Measurements from ENCODE around the gene TUT4. TPM values are rescaled to one million over a fixed set of nuclear protein-coding genes. Genes with fewer than 3 reads are reported as not detected.
A peak's percentile ranks its signal among the peaks of the same experiment; 100 is the strongest.

Gene TUT4
- polyA plus RNA-seq, 2 donors, result 14.5 to 15.4 TPM

GRCh38 chr1:52426371-52426770 is 126.5 kb downstream of the TUT4 start:
- H3K4me3 ChIP-seq (ENCODE audit: low read depth in 1 of 2, low read length in 2 of 2), result no peak overlapping the region
- H3K27ac ChIP-seq (ENCODE audit: low read depth in 2 of 2, low read length in 1 of 2), result no peak overlapping the region
- H3K9me3 ChIP-seq (ENCODE audit: control insufficient read depth in 2 of 2, insufficient read depth in 1 of 2, low read depth in 1 of 2, low read length in 1 of 2), result no peaks in the 10 kb centered on the region
- H3K36me3 ChIP-seq (ENCODE audit: control insufficient read depth in 2 of 2, insufficient read depth in 2 of 2, low read length in 1 of 2), result peaks cover 3 to 7% of the 10 kb centered on the region in 2 donors
- H3K4me1 ChIP-seq (ENCODE audit: control insufficient read depth in 2 of 2, insufficient read depth in 2 of 2, low read length in 1 of 2), result no peaks in the 10 kb centered on the region
- H3K27me3 ChIP-seq (ENCODE audit: control insufficient read depth in 1 of 2, insufficient read depth in 2 of 2, low read length in 2 of 2), result no peaks in the 10 kb centered on the region
- WGBS, 2 donors, result 68 to 74% methylated on average over 3 of the region's 3 CpGs

- Histone ChIP-seq H3K4me1 (ENCODE audit: control insufficient read depth in 2 of 2, insufficient read depth in 2 of 2, low read length in 1 of 2) (no peaks in the 10 kb centered on the region), H3K4me3 (ENCODE audit: low read depth in 1 of 2, low read length in 2 of 2) (no peak overlapping the region), H3K36me3 (ENCODE audit: control insufficient read depth in 2 of 2, insufficient read depth in 2 of 2, low read length in 1 of 2) (peaks cover 0 to 2% of the 10 kb centered on the region in 2 donors), H3K9me3 (ENCODE audit: control insufficient read depth in 2 of 2, insufficient read depth in 1 of 2, low read depth in 1 of 2, low read length in 1 of 2) (no peaks in the 10 kb centered on the region), H3K27ac (ENCODE audit: low read depth in 2 of 2, low read length in 1 of 2) (no peak overlapping the region), H3K27me3 (ENCODE audit: control insufficient read depth in 1 of 2, insufficient read depth in 2 of 2, low read length in 2 of 2) (no peaks in the 10 kb centered on the region)
- 92 to 95% methylated on average over 1 of the region's 1 CpG for WGBS, 2 donors
Observed at GRCh38 chr1:52424813-52425212, 128.1 kb downstream of the TUT4 start.

- Histone ChIP-seq H3K36me3 (ENCODE audit: control insufficient read depth in 2 of 2, insufficient read depth in 2 of 2, low read length in 1 of 2) (peaks cover 0 to 2% of the 10 kb centered on the region in 2 donors), H3K4me3 (ENCODE audit: low read depth in 1 of 2, low read length in 2 of 2) (no peak overlapping the region), H3K4me1 (ENCODE audit: control insufficient read depth in 2 of 2, insufficient read depth in 2 of 2, low read length in 1 of 2) (no peaks in the 10 kb centered on the region), H3K27ac (ENCODE audit: low read depth in 2 of 2, low read length in 1 of 2) (no peak overlapping the region), H3K27me3 (ENCODE audit: control insufficient read depth in 1 of 2, insufficient read depth in 2 of 2, low read length in 2 of 2) (no peaks in the 10 kb centered on the region), H3K9me3 (ENCODE audit: control insufficient read depth in 2 of 2, insufficient read depth in 1 of 2, low read depth in 1 of 2, low read length in 1 of 2) (no peaks in the 10 kb centered on the region)
Observed at GRCh38 chr1:52424231-52424636, 128.7 kb downstream of the TUT4 start.

- Histone ChIP-seq H3K4me1 (ENCODE audit: control insufficient read depth in 2 of 2, insufficient read depth in 2 of 2, low read length in 1 of 2) (no peaks in the 10 kb centered on the region), H3K27me3 (ENCODE audit: control insufficient read depth in 1 of 2, insufficient read depth in 2 of 2, low read length in 2 of 2) (no peaks in the 10 kb centered on the region), H3K9me3 (ENCODE audit: control insufficient read depth in 2 of 2, insufficient read depth in 1 of 2, low read depth in 1 of 2, low read length in 1 of 2) (no peaks in the 10 kb centered on the region), H3K27ac (ENCODE audit: low read depth in 2 of 2, low read length in 1 of 2) (no peak overlapping the region), H3K4me3 (ENCODE audit: low read depth in 1 of 2, low read length in 2 of 2) (no peak overlapping the region), H3K36me3 (ENCODE audit: control insufficient read depth in 2 of 2, insufficient read depth in 2 of 2, low read length in 1 of 2) (peaks cover 0 to 2% of the 10 kb centered on the region in 2 donors)
- WGBS, 2 donors, result 65% methylated on average over 9 of the region's 9 CpGs
Observed at GRCh38 chr1:52423771-52424170, 129.1 kb downstream of the TUT4 start.

- H3K4me3 ChIP-seq (ENCODE audit: low read depth in 1 of 2, low read length in 2 of 2), result no peak overlapping the region
- peaks cover 0 to 2% of the 10 kb centered on the region in 2 donors for H3K36me3 ChIP-seq (ENCODE audit: control insufficient read depth in 2 of 2, insufficient read depth in 2 of 2, low read length in 1 of 2)
- no peaks in the 10 kb centered on the region for H3K27me3 ChIP-seq (ENCODE audit: control insufficient read depth in 1 of 2, insufficient read depth in 2 of 2, low read length in 2 of 2)
- H3K9me3 ChIP-seq (ENCODE audit: control insufficient read depth in 2 of 2, insufficient read depth in 1 of 2, low read depth in 1 of 2, low read length in 1 of 2), result no peaks in the 10 kb centered on the region
- no peaks in the 10 kb centered on the region for H3K4me1 ChIP-seq (ENCODE audit: control insufficient read depth in 2 of 2, insufficient read depth in 2 of 2, low read length in 1 of 2)
- H3K27ac ChIP-seq (ENCODE audit: low read depth in 2 of 2, low read length in 1 of 2), result no peak overlapping the region
- WGBS, 2 donors, result 96% methylated on average over 2 of the region's 2 CpGs
Observed at GRCh38 chr1:52423055-52423454, 129.8 kb downstream of the TUT4 start.

GRCh38 chr1:52420713-52421112 is 132.2 kb downstream of the TUT4 start:
- Histone ChIP-seq H3K4me1 (ENCODE audit: control insufficient read depth in 2 of 2, insufficient read depth in 2 of 2, low read length in 1 of 2) (no peaks in the 10 kb centered on the region), H3K27ac (ENCODE audit: low read depth in 2 of 2, low read length in 1 of 2) (no peak overlapping the region), H3K9me3 (ENCODE audit: control insufficient read depth in 2 of 2, insufficient read depth in 1 of 2, low read depth in 1 of 2, low read length in 1 of 2) (no peaks in the 10 kb centered on the region), H3K27me3 (ENCODE audit: control insufficient read depth in 1 of 2, insufficient read depth in 2 of 2, low read length in 2 of 2) (no peaks in the 10 kb centered on the region), H3K36me3 (ENCODE audit: control insufficient read depth in 2 of 2, insufficient read depth in 2 of 2, low read length in 1 of 2) (peaks cover 0 to 5% of the 10 kb centered on the region in 2 donors), H3K4me3 (ENCODE audit: low read depth in 1 of 2, low read length in 2 of 2) (no peak overlapping the region)
- 86 to 94% methylated on average over 1 of the region's 1 CpG for WGBS, 2 donors

- H3K4me1 ChIP-seq (ENCODE audit: control insufficient read depth in 2 of 2, insufficient read depth in 2 of 2, low read length in 1 of 2), result no peaks in the 10 kb centered on the region
- H3K9me3 ChIP-seq (ENCODE audit: control insufficient read depth in 2 of 2, insufficient read depth in 1 of 2, low read depth in 1 of 2, low read length in 1 of 2), result no peaks in the 10 kb centered on the region
- 85 to 93% methylated on average over 2 of the region's 2 CpGs for WGBS, 2 donors
- no peak overlapping the region for H3K4me3 ChIP-seq (ENCODE audit: low read depth in 1 of 2, low read length in 2 of 2)
- H3K36me3 ChIP-seq (ENCODE audit: control insufficient read depth in 2 of 2, insufficient read depth in 2 of 2, low read length in 1 of 2), result peaks cover 18 to 23% of the 10 kb centered on the region in 2 donors
- no peaks in the 10 kb centered on the region for H3K27me3 ChIP-seq (ENCODE audit: control insufficient read depth in 1 of 2, insufficient read depth in 2 of 2, low read length in 2 of 2)
- H3K27ac ChIP-seq (ENCODE audit: low read depth in 2 of 2, low read length in 1 of 2), result no peak overlapping the region
Observed at GRCh38 chr1:52416811-52417210, 136.1 kb downstream of the TUT4 start.

GRCh38 chr1:52414942-52415341 is 137.9 kb downstream of the TUT4 start:
- Histone ChIP-seq H3K4me1 (ENCODE audit: control insufficient read depth in 2 of 2, insufficient read depth in 2 of 2, low read length in 1 of 2) (no peaks in the 10 kb centered on the region), H3K9me3 (ENCODE audit: control insufficient read depth in 2 of 2, insufficient read depth in 1 of 2, low read depth in 1 of 2, low read length in 1 of 2) (no peaks in the 10 kb centered on the region)

GRCh38 chr1:52413410-52413989 is 139.4 kb downstream of the TUT4 start:
- Histone ChIP-seq H3K36me3 (ENCODE audit: control insufficient read depth in 2 of 2, insufficient read depth in 2 of 2, low read length in 1 of 2) (peaks cover 23 to 27% of the 10 kb centered on the region in 2 donors), H3K27me3 (ENCODE audit: control insufficient read depth in 1 of 2, insufficient read depth in 2 of 2, low read length in 2 of 2) (no peaks in the 10 kb centered on the region), H3K4me1 (ENCODE audit: control insufficient read depth in 2 of 2, insufficient read depth in 2 of 2, low read length in 1 of 2) (no peaks in the 10 kb centered on the region), H3K4me3 (ENCODE audit: low read depth in 1 of 2, low read length in 2 of 2) (no peak overlapping the region), H3K27ac (ENCODE audit: low read depth in 2 of 2, low read length in 1 of 2) (no peak overlapping the region), H3K9me3 (ENCODE audit: control insufficient read depth in 2 of 2, insufficient read depth in 1 of 2, low read depth in 1 of 2, low read length in 1 of 2) (no peaks in the 10 kb centered on the region)
- 88 to 91% methylated on average over 10 of the region's 10 CpGs for WGBS, 2 donors

More at GRCh38 chr1:52414942-52415341, 137.9 kb downstream of the TUT4 start:
- H3K4me3 ChIP-seq (ENCODE audit: low read depth in 1 of 2, low read length in 2 of 2), result no peak overlapping the region
- H3K36me3 ChIP-seq (ENCODE audit: control insufficient read depth in 2 of 2, insufficient read depth in 2 of 2, low read length in 1 of 2), result peaks cover 21 to 23% of the 10 kb centered on the region in 2 donors
- no peaks in the 10 kb centered on the region for H3K27me3 ChIP-seq (ENCODE audit: control insufficient read depth in 1 of 2, insufficient read depth in 2 of 2, low read length in 2 of 2)
- no peak overlapping the region for H3K27ac ChIP-seq (ENCODE audit: low read depth in 2 of 2, low read length in 1 of 2)

- H3K4me1 ChIP-seq (ENCODE audit: control insufficient read depth in 2 of 2, insufficient read depth in 2 of 2, low read length in 1 of 2), result no peaks in the 10 kb centered on the region
- no peaks in the 10 kb centered on the region for H3K27me3 ChIP-seq (ENCODE audit: control insufficient read depth in 1 of 2, insufficient read depth in 2 of 2, low read length in 2 of 2)
- no peaks in the 10 kb centered on the region for H3K9me3 ChIP-seq (ENCODE audit: control insufficient read depth in 2 of 2, insufficient read depth in 1 of 2, low read depth in 1 of 2, low read length in 1 of 2)
- peak overlapping the region; percentile 93 to 97 for H3K27ac ChIP-seq (ENCODE audit: low read depth in 2 of 2, low read length in 1 of 2)
- 1 to 5% methylated on average over 8 of the region's 8 CpGs for WGBS, 2 donors
- peak overlapping the region; percentile 75 to 87 for H3K4me3 ChIP-seq (ENCODE audit: low read depth in 1 of 2, low read length in 2 of 2)
- H3K36me3 ChIP-seq (ENCODE audit: control insufficient read depth in 2 of 2, insufficient read depth in 2 of 2, low read length in 1 of 2), result peaks cover 2 to 9% of the 10 kb centered on the region in 2 donors
Observed at GRCh38 chr1:52404975-52405338, 147.9 kb downstream of the TUT4 start.

Data from esophagus (tissue), 2 donors.